Measurements from ENCODE around the gene ARL14.

DNA sequence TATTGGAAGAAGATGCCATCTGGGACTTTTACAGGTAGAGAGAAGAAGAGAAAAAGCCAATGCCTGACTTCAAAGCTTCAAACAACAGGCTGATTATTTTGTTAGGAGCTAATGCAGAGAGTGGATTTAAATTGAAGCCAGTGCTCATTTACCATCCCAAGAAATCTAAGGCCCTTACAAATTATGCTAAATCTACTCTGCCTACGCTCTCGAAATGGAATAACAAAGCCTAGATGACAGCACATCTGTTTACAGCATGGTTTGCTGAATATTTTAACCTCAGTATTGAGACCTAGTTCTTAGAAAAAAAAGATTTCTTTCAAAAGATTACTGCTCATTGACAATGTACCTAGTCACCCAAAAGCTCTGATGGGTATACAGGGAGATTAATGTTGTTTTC lies 16.2 kb downstream of the ARL14 start:
- TF ChIP-seq, protein P1, sequence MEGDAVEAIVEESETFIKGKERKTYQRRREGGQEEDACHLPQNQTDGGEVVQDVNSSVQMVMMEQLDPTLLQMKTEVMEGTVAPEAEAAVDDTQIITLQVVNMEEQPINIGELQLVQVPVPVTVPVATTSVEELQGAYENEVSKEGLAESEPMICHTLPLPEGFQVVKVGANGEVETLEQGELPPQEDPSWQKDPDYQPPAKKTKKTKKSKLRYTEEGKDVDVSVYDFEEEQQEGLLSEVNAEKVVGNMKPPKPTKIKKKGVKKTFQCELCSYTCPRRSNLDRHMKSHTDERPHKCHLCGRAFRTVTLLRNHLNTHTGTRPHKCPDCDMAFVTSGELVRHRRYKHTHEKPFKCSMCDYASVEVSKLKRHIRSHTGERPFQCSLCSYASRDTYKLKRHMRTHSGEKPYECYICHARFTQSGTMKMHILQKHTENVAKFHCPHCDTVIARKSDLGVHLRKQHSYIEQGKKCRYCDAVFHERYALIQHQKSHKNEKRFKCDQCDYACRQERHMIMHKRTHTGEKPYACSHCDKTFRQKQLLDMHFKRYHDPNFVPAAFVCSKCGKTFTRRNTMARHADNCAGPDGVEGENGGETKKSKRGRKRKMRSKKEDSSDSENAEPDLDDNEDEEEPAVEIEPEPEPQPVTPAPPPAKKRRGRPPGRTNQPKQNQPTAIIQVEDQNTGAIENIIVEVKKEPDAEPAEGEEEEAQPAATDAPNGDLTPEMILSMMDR (IDR thresholded peaks at IDR 0.05; ENCODE audit: insufficient read depth, low read length, poor library complexity, severe bottlenecking) = no peak
- no peak for TF ChIP-seq EZH2phosphoT487 (conservative IDR thresholded peaks at IDR 0.05; ENCODE audit: low read length)

Measured in SU-DHL-6 (cell line).